Lung (tissue), 12 donors: ENCODE measurements around the gene TULP3. TPM values are rescaled to one million over a fixed set of nuclear protein-coding genes. Genes with fewer than 3 reads are reported as not detected.

Experiments
- ATAC-seq: fragments of 200-7000 bp; cut with Tn5 transposase; one replicate; pipeline ENCODE4 v1.9.1; 2020; ENCODE audit warnings: moderate number of reproducible peaks; ENCODE audit not compliant: insufficient read depth, low FRiP score
- DNase-seq, 3 donors: peaks; one replicate each; pipeline ENCODE4 v3.0.0-alpha.2; 2013 to 2017
- H3K27ac ChIP-seq, 2 donors: one replicate each; pipeline ENCODE4 v1.5.1; 2013; ENCODE audit warnings: mild to moderate bottlenecking in 2 of 2, moderate library complexity in 2 of 2, control low read depth in 1 of 2, inconsistent platforms in 1 of 2, low read depth in 1 of 2, low read length in 1 of 2
- H3K27me3 ChIP-seq, 3 donors: one replicate each; pipeline ENCODE4 v1.5.1; 2013; ENCODE audit warnings: low read length in 2 of 3; ENCODE audit not compliant: control insufficient read depth in 3 of 3, insufficient read depth in 3 of 3
- H3K36me3 ChIP-seq, 4 donors: one replicate each; pipeline ENCODE4 v1.5.1; 2013; ENCODE audit warnings: low read length in 4 of 4, mild to moderate bottlenecking in 1 of 4, moderate library complexity in 1 of 4; ENCODE audit not compliant: control insufficient read depth in 4 of 4, insufficient read depth in 4 of 4
- H3K4me1 ChIP-seq, 5 donors: one replicate each; pipeline ENCODE4 v1.5.1; 2013; ENCODE audit warnings: low read length in 5 of 5, mild to moderate bottlenecking in 2 of 5, moderate library complexity in 1 of 5; ENCODE audit not compliant: control insufficient read depth in 5 of 5, insufficient read depth in 5 of 5
- H3K4me3 ChIP-seq: one replicate; pipeline ENCODE4 v1.5.1; 2013; ENCODE audit warnings: mild to moderate bottlenecking, control low read depth, moderate library complexity
- H3K9ac ChIP-seq, 2 donors: one replicate each; pipeline ENCODE4 v1.5.1; 2013; ENCODE audit warnings: low read length in 2 of 2, control low read depth in 1 of 2; ENCODE audit not compliant: insufficient read depth in 1 of 2
- H3K9me3 ChIP-seq, 4 donors: one replicate each; pipeline ENCODE4 v1.5.1; 2013; ENCODE audit warnings: low read length in 3 of 4, mild to moderate bottlenecking in 1 of 4, moderate library complexity in 1 of 4; ENCODE audit not compliant: control insufficient read depth in 4 of 4, insufficient read depth in 3 of 4
- CTCF ChIP-seq: IDR thresholded peaks from 2 replicates; pipeline ENCODE4 v1.5.1; 2012; ENCODE audit warnings: mild to moderate bottlenecking; ENCODE audit errors: control extremely low read depth, extremely low read depth
- WGBS, 2 donors: extraction: QIAGEN DNeasy Blood & Tissue Kit; methylation state at CpG; one replicate each; pipeline ENCODE4 v1.1.7; 2013; 5-methylcytosine and 5-hydroxymethylcytosine counted together
- polyA plus RNA-seq, 2 donors: library from polyadenylated mRNA; stranded (reverse); fragments of 200-250 nt; gene quantifications; one replicate each; pipeline ENCODE4 v1.2.1, GENCODE V29; 2013
- total RNA-seq, 2 donors: library from RNA; depleted of rRNA in 1 of 2; stranded (reverse); fragments of >200 nt in 1 of 2; gene quantifications; one replicate each; pipeline ENCODE4 v1.2.1, GENCODE V29; 2014 to 2021
- donor health status: control.
- donor health status: control.
- donor health status: Bipolar disorder and iron deficiency.
- donor health status: healthy.
- donor health status: DM: yes; HTN: yes; CAD: no.

TULP3 gene
- total and polyA plus RNA-seq, 4 donors: 7.4 to 30.7 (median 13.2) TPM

- Histone ChIP-seq H3K36me3 (peaks cover 11 to 48% (median 20%) of the 10 kb centered on the region in 4 donors), H3K27ac (no peak overlapping the region), H3K9ac (no peak overlapping the region), H3K4me3 (no peak overlapping the region), H3K4me1 (no peaks in the 10 kb centered on the region), H3K27me3 (no peaks in the 10 kb centered on the region), H3K9me3 (no peaks in the 10 kb centered on the region)
- no peak for DNase-seq
- TF ChIP-seq CTCF: no peak
- ATAC-seq: no peak
- WGBS, 2 donors: 61 to 68% methylated on average over 2 of the region's 2 CpGs
These were observed 28.6 kb downstream of the TULP3 start for GRCh38 chr12:2919249-2919648.

GRCh38 chr12:2922329-2922728, 31.6 kb downstream of the TULP3 start:
- Histone ChIP-seq H3K36me3 (peaks cover 13 to 44% (median 26%) of the 10 kb centered on the region in 4 donors), H3K27me3 (no peaks in the 10 kb centered on the region), H3K4me1 (no peaks in the 10 kb centered on the region), H3K9ac (no peak overlapping the region), H3K9me3 (no peaks in the 10 kb centered on the region), H3K4me3 (no peak overlapping the region), H3K27ac (no peak overlapping the region)
- DNase-seq: no peak
- no peak for TF ChIP-seq CTCF
- ATAC-seq: no peak
- WGBS, 2 donors: 98% methylated on average over 2 of the region's 2 CpGs

- Histone ChIP-seq H3K4me3 (no peak overlapping the region), H3K9me3 (no peaks in the 10 kb centered on the region), H3K27ac (no peak overlapping the region), H3K36me3 (peaks cover 13 to 48% (median 26%) of the 10 kb centered on the region in 4 donors), H3K4me1 (no peaks in the 10 kb centered on the region), H3K27me3 (no peaks in the 10 kb centered on the region), H3K9ac (no peak overlapping the region)
- DNase-seq (no peak), ATAC-seq (no peak)
- no peak for TF ChIP-seq CTCF
- 97 to 98% methylated on average over 9 of the region's 9 CpGs for WGBS, 2 donors
These were observed 32.4 kb downstream of the TULP3 start for GRCh38 chr12:2923057-2923456.

GRCh38 chr12:2924019-2924418, 33.3 kb downstream of the TULP3 start:
- ATAC-seq: no peak
- Histone ChIP-seq H3K4me3 (no peak overlapping the region), H3K4me1 (no peaks in the 10 kb centered on the region), H3K36me3 (peaks cover 13 to 48% (median 26%) of the 10 kb centered on the region in 4 donors), H3K9me3 (no peaks in the 10 kb centered on the region), H3K27me3 (no peaks in the 10 kb centered on the region), H3K9ac (no peak overlapping the region), H3K27ac (no peak overlapping the region)
- WGBS, 2 donors: 90 to 94% methylated on average over 3 of the region's 3 CpGs
- TF ChIP-seq CTCF: no peak
- no peak for DNase-seq
